HG03103 (cell line): ENCODE data around the gene WWOX.

ENCODE experiments used
- ATAC-seq: cut with Tn5 transposase; IDR thresholded peaks from one replicate; pipeline ENCODE4 v1.9.1; 2021; ENCODE audit warnings: low read depth; ENCODE audit not compliant: unreplicated experiment

The WWOX gene

GRCh38 chr16:78794581-78795250 lies 695.3 kb downstream of the WWOX start:
- ATAC-seq: no peak

DNA sequence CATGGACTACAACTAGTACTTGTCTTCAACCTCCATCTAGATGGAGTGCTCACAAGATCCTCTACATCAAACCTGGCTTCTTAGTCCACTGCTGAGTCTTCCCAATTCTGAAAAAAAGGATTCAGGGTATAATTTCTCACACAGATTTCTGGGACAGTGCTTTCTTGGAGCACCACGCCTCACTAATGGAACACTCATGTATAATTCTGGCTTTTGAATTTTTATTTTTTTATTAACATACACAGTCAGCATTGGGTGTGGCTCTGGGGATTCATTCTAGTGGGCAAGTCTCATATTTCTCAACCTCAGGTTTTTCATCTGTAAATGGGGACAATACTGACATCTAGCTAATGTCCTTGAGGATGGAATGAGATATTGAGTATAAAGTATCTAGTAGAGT lies 696.0 kb downstream of the WWOX start:
- no peak for ATAC-seq

DNA sequence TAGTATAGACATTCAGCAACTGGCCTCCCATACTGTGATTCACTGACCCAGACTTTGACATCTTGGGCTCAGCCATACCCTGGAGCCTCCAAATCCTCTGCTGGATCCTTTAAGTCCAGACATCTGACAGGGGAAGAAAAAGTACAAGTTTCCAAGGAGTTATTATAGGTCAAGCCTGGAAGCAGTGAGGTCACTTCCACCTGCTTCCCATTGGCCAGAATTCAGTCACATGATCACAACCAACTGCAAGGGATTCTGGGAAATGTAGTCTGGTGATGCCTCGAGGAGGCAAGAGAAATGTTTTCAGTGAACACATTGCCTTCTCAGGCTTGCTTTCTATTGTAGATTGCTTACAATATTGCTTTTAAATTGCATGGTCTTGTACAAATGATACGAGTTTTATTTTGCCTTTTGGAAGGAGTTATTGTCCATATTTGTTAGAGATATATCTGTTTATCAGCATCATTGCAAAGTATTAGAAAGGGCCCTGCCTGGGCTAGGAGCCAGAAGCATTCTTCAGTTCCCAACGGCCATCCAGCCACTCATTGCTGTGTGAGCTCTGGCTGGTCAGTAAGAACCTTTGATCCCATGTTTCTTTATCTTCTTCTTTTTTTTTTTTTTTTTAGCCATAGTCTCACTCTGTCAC lies 696.9 kb downstream of the WWOX start:
- ATAC-seq: no peak

DNA sequence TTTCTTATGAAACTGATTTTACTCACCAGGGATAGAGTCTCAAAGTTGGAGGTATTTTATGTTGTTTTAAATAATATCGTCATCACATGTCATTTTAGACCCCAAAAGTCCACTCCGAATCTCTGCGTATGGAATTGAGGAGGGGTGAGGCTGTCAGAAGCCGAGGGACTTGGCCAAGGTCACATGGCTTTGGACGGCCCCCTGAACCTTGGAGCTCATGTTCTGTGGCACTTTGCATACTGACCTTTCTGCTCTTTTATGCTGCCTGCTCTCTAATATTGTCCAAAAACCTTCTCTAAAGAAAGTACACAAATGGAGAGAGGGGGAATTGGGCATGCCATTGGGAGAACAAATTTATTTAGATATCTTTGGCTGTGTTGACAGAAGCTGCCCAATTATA lies 700.0 kb downstream of the WWOX start:
- no peak for ATAC-seq

GRCh38 chr16:78800523-78800922 lies 701.1 kb downstream of the WWOX start:
- ATAC-seq: no peak

DNA sequence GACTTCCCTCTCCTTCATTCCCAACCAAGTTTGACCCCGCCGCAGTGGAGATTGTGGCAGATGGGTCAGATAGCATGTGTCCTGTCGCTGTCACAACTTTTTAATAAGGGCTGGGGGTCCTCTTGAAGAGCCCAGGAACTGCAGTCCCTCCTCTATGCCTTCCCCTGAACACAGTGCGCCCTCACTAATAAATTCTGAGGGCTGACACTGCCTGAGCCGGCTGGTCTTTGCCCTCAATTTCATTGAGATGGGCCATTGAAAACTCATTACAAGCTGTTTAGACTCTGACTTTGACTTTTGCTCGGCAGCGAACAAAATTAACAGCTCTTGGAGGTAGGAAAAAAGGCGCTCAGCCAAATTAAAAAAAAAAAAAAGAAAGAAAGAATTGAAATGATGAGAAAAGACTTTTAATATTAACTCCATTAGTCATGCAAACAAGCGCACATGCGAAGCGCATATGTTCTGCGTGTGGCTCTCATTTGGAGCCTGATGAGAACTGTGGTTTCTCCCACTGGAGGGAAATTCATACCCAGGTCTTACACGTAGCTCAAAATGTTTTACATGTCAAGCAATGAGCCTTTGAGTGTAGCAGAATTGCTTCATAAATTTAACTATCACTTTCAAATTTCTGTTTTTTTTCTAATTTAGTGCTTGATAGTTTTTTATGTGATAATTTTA lies 704.7 kb downstream of the WWOX start:
- no peak for ATAC-seq

GRCh38 chr16:78805556-78805955 lies 706.1 kb downstream of the WWOX start:
- ATAC-seq: no peak

DNA sequence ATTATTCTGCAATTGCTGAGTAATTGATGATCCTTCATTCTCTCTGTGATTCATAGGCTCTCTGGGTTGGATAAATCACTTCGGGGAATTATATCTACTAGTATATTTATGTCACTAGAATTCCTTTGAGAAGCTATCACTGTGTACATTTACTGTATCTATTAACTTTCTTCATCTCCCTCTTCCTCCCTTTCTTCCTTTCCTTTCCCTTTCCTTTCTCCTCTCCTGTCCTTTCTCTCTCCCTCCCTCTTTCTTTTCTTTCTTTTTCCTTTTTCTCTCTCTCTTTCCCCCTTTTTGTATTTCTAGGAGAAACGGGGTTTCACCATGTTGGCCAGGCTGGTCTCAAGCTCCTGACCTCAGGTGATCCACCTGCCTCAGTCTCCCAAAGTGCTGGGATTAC lies 711.8 kb downstream of the WWOX start:
- no peak for ATAC-seq

DNA sequence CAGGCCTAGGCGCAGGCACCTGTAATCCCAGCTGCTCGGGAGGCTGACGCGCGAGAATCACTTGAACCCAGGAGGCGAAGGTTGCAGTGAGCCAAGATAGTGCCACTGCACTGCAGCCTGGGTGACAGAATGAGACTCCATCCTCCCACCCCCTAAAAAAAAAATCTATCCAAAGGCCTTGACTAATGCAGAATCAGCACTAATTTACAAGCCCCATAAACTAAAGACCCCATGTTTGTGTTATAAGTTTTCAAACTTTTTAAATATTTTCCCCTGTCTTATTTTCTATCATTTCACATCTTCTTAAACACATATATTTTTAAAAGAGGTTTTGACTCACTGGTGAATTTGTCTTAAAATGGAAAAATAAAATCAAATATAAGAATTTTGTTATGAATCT lies 713.1 kb downstream of the WWOX start:
- ATAC-seq: no peak

DNA sequence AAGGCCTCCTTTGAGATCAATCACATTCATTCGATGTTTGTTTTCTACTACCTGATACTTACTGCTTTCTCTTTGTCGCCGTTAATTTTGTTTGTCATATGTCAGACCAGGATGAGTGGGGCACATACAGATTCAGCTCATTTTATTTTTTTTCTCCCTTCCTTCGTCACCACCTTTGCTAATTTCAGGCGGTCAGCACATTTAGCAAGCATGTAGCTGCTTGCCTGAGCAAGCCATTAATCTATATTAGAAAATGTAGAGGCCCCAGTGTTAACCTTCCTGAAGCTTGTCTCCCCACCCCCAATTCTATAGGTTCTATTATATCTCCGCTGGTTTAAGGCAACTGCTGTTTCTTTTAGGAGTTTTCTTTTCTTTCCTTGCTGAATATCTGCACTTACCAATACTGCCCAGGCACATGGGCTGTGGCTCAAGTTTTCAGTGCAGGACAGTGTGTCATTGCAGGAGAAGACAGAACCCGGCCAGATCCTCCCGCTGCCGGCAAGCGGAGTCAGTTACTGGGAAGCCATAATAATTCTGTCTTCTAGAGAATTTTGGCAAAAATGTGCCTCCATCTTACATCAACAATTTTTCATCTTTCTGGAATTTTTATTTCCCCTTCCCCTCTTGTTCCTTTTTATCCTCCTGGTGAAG lies 714.3 kb downstream of the WWOX start:
- no peak for ATAC-seq

- ATAC-seq: no peak
Observed at GRCh38 chr16:78815713-78816112, 716.3 kb downstream of the WWOX start.

DNA sequence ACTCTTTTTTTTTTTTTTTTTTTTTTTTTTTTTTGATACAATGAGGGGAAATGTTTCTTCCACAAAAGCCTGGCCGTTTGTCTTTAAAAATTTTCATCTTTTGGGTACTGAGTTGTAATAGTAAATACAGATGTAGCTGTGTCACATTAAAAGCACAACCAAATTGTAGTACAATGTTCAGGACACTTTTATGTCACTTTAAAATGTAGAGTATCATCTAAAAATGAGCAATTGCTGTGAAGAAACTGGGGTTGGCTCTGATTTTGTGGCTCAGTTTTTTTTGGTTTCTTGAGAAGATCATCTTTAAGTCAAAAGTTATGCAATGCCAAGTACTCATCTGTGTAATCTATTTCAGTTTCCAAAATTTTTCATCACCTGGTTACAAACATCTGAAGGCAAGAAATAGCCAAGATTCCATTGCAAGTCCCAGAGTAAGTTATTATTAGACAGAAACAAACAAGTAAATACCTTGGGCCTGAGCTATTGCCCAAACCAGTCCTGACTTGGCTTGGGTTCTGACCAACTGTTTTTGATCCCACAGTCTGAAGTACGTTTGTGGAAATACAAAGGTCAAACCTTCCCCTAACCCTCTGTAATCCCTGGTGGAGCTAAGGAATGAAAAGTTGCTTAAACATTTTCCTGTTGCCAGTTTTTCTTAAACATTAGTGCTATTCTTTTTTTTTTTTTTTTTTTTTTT lies 717.2 kb downstream of the WWOX start:
- no peak for ATAC-seq

- ATAC-seq: no peak
Observed at GRCh38 chr16:78817200-78817739, 717.8 kb downstream of the WWOX start.

DNA sequence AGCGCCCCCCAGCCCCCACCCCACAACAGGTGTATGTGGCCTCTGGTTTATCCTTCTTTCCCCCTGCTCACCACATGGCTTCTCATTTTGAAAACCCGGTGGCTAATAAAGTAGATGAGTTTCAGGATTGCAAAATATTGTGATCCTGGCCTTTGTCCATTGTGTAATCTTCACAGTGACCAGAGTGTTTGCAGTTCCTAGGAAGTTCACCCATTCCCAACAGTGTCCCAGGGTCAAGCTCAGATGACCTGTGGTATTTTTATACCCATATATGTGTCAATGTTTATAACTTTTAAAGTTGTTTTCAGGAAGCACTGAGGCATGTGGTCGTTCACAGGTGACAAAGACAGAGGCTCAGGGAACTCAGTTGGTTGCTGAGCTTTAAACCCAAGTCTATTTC lies 721.9 kb downstream of the WWOX start:
- no peak for ATAC-seq

GRCh38 chr16:78822509-78822908 lies 723.1 kb downstream of the WWOX start:
- ATAC-seq: no peak

- no peak for ATAC-seq
Observed at GRCh38 chr16:78823027-78823426, 723.6 kb downstream of the WWOX start.

- ATAC-seq: no peak
Observed at GRCh38 chr16:78829280-78829679, 729.8 kb downstream of the WWOX start.

- no peak for ATAC-seq
Observed at GRCh38 chr16:78830599-78830998, 731.1 kb downstream of the WWOX start.

GRCh38 chr16:78832100-78832499 lies 732.6 kb downstream of the WWOX start:
- ATAC-seq: no peak

- ATAC-seq: no peak
Observed at GRCh38 chr16:78836802-78837491, 737.5 kb downstream of the WWOX start.
